ENCODE measurements around the gene HNRNPUL1. TPM values are rescaled to one million over a fixed set of nuclear protein-coding genes. Genes with fewer than 3 reads are reported as not detected.

Gene HNRNPUL1
- total RNA-seq, 1 donor from 2014 or later = 244 TPM

- no peak for DNase-seq
- TF ChIP-seq CTCF (IDR thresholded peaks at IDR 0.05) = no peak
- no peaks in the 10 kb centered on the region for H3K27me3 Mint-ChIP-seq
- H3K9me3 Mint-ChIP-seq = no peaks in the 10 kb centered on the region
- intact Hi-C loops (cut with micrococcal nuclease) = no loop called here
- H3K36me3 Mint-ChIP-seq (ENCODE audit: low read depth) = peaks cover 7% of the 10 kb centered on the region
- ChIA-PET CTCF (no interaction called here), POLR2A (interaction anchor here (2.6 to 6.9 kb wide), 2 partner anchors 7 to 31 kb away, joined by 19 to 119 read pairs; partner anchors contain the start of gene B9D2)
- H3K4me3 Mint-ChIP-seq = no peak overlapping the region
- ATAC-seq (ENCODE audit: low read depth) = no peak
- H3K27ac Mint-ChIP-seq = peak overlapping the region; percentile 41
- peaks cover 17% of the 10 kb centered on the region for H3K4me1 Mint-ChIP-seq
Measured at GRCh38 chr19:41356984-41357739, 93.0 kb downstream of the HNRNPUL1 start.

Other genes with a start within 250 kb of the HNRNPUL1 start
- gene CYP2A13, start 175.9 kb upstream of the HNRNPUL1 start, total RNA-seq = not detected in 2 replicates
- not detected in 2 replicates for gene CYP2F1, start 149.9 kb upstream of the HNRNPUL1 start, total RNA-seq
- not detected in 2 replicates for gene CYP2S1, start 71.2 kb upstream of the HNRNPUL1 start, total RNA-seq
- not detected in 2 replicates for gene AXL, start 45.1 kb upstream of the HNRNPUL1 start, total RNA-seq
- 61.7 and 65.3 TPM in 2 replicates for gene CCDC97, start 45.8 kb downstream of the HNRNPUL1 start, total RNA-seq
- gene TGFB1, start 89.5 kb downstream of the HNRNPUL1 start, total RNA-seq = 80.7 and 88.5 TPM in 2 replicates
- gene B9D2, start 99.8 kb downstream of the HNRNPUL1 start, total RNA-seq = 11.7 and 14.2 TPM in 2 replicates
- 3.7 and 4.6 TPM in 2 replicates for gene TMEM91, start 112.2 kb downstream of the HNRNPUL1 start, total RNA-seq
- 30.1 and 31.6 TPM in 2 replicates for gene EXOSC5, start 133.0 kb downstream of the HNRNPUL1 start, total RNA-seq
- gene BCKDHA, start 133.4 kb downstream of the HNRNPUL1 start, total RNA-seq = 22.2 and 25.2 TPM in 2 replicates
- gene B3GNT8, start 163.0 kb downstream of the HNRNPUL1 start, total RNA-seq = 0.10 and 0.24 TPM in 2 replicates
- 38.2 and 45.7 TPM in 2 replicates for gene DMAC2, start 175.5 kb downstream of the HNRNPUL1 start, total RNA-seq
- gene ERICH4, start 178.8 kb downstream of the HNRNPUL1 start, total RNA-seq = not detected in 2 replicates

Data from activated B cell treated with CpG ODN at 0.5 μM for 24 hours (primary cell).